A204.1 (cell line): Measurements from ENCODE around the gene STX16.
"Not testable (repeated sequence)": the region's sequence is repeated elsewhere in the genome, so short reads cannot be mapped to it uniquely, and the experiment has no call there.

Source experiments
- FAIRE-seq: peaks from 2 replicates; lab custom pipeline; 2012; peaks lifted over from hg19 to GRCh38; lab: Jason Lieb, UNC

Gene STX16

GRCh38 chr20:58637466-58638213 is 13.4 kb upstream of the STX16 start:
- no peak for FAIRE-seq

- no peak for FAIRE-seq
Observed at GRCh38 chr20:58638467-58639181, 12.5 kb upstream of the STX16 start.

GRCh38 chr20:58639182-58640146 is 11.6 kb upstream of the STX16 start:
- FAIRE-seq, result no peak

- no peak for FAIRE-seq
Observed at GRCh38 chr20:58640446-58640845, 10.6 kb upstream of the STX16 start.

- no peak for FAIRE-seq
Observed at GRCh38 chr20:58642441-58642840, 8.6 kb upstream of the STX16 start.

GRCh38 chr20:58642896-58643295 is 8.2 kb upstream of the STX16 start:
- FAIRE-seq, result not testable (repeated sequence)

GRCh38 chr20:58645412-58645968 is 5.6 kb upstream of the STX16 start:
- FAIRE-seq, result no peak

GRCh38 chr20:58646257-58646656 is 4.8 kb upstream of the STX16 start:
- no peak for FAIRE-seq

GRCh38 chr20:58646703-58647102 is 4.4 kb upstream of the STX16 start:
- no peak for FAIRE-seq

GRCh38 chr20:58647162-58647795 is 3.8 kb upstream of the STX16 start:
- FAIRE-seq, result no peak

- FAIRE-seq, result no peak
Observed at GRCh38 chr20:58647796-58648501, 3.1 kb upstream of the STX16 start.

GRCh38 chr20:58648502-58648825 is 2.6 kb upstream of the STX16 start:
- FAIRE-seq, result not testable (repeated sequence)

- no peak for FAIRE-seq
Observed at GRCh38 chr20:58649288-58650180, 1.5 kb upstream of the STX16 start.

- no peak for FAIRE-seq
Observed at GRCh38 chr20:58650181-58650775, 805 bp upstream of the STX16 start.

- no peak for FAIRE-seq
Observed at GRCh38 chr20:58651559-58651945, 469 bp downstream of the STX16 start.

GRCh38 chr20:58651946-58652605 is 993 bp downstream of the STX16 start:
- FAIRE-seq, result no peak

GRCh38 chr20:58652606-58653294 is 1.7 kb downstream of the STX16 start:
- peak; percentile 41 for FAIRE-seq

- FAIRE-seq, result no peak
Observed at GRCh38 chr20:58654337-58654736, 3.3 kb downstream of the STX16 start.
